Muscle of arm (tissue), 12 donors: ENCODE results near the gene GLIS2. TPM values are rescaled to one million over a fixed set of nuclear protein-coding genes. Genes with fewer than 3 reads are reported as not detected.

Experiments
- DNase-seq: peaks from one replicate; pipeline ENCODE4 v3.0.0-alpha.2; 2013
- polyA plus RNA-seq, 12 donors: library from polyadenylated mRNA; unstranded; fragments of 120-200 nt; gene quantifications; one replicate each; pipeline ENCODE4 v1.2.1, GENCODE V29; 2013; ENCODE audit not compliant: insufficient read length in 12 of 12

The GLIS2 gene
- polyA plus RNA-seq, 12 donors = 13.6 to 35.0 (median 19.8) TPM; not detected in 1

DNA sequence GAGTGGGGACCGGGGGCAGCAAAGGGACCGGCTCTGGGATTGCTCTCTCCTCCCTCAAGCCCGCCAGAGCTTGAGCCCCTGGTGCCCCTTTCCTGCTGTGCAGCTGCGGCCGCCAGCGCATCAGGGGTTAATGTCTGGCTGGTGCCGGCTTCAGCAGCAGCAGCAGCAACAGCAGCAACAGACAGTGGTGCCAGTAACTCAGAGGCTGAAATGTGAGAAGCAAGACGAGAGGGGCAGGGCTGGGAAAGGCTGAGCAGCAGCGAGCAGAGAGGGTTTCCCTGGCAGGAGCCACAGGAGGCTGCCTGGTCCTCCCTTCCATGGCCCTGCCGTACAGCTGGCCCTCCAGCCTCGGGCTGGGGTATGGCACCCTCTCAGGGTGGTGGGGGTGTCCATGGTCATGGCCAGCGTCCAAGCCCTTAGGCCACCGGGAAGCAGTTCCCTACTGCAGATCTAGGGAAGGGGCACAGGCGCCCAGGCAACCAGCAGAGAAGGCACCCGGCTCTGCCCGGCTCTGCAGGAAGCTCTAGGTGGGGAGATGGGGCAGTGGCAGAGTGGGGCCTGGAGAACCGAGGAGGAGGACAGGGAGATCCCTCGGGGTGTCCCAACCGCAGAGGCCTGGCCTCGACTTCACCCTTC, 21.9 kb upstream of the GLIS2 start:
- peak; percentile 83 for DNase-seq

GRCh38 chr16:4295581-4295980, 20.3 kb upstream of the GLIS2 start:
- no peak for DNase-seq

DNA sequence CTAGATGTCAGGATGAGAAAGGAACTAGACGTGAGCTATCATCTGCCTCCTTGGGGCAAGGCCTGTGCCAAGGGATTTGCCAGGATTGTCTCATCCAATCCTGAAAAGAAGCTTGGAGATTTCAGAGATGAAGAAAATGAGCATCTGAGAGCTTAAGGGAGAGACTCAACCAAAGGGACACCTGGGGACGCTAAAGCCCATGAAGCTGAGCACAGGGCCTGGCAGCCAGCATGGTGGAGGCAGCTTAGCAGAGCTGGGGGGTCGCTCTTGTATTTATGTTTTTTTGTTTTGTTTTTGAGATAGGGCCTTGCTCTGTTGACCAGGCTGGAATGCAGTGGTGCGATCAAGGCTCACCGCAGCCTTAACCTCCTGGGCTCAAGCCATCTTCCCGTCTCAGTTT, 18.4 kb upstream of the GLIS2 start:
- DNase-seq = no peak

- DNase-seq = no peak
Observed at GRCh38 chr16:4298761-4299522, 16.9 kb upstream of the GLIS2 start.

DNA sequence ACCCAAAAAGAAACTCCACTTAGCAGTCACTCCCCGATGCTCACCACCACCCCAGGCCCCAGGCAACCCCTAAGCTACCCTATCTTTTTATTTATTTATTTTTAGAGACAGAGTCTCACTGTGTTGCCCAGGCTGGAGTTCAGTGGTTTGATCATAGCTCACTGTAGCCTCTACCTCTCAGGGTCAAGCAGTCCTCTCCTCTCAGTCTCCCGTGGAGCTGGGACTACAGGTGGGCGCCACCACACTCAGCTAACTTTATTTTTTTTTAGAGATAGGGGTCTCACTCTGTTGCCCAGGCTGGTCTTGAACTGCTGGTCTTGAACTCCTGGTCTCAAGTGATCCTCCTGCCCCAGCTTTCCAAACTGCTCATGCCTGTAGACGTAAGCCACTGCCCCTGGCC, 14.7 kb upstream of the GLIS2 start:
- DNase-seq = no peak

DNA sequence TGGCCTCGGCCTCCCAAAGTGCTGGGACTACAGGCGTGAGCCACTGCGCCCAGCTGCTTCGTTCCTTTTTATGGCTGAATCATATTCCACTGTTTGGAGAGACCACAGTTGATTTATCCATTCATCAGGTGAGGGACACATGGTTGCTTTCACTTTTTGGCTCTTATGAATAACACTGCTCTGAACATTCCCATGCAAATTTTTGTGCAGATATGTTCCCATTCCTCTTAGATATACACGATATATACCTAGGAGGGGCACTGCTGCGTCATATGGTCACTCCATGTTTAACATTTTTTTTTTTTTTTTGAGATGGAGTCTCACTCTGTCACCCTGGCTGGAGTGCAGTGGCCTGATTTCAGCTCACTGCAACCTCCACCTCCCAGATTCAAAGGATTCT, 13.9 kb upstream of the GLIS2 start:
- DNase-seq = no peak

DNA sequence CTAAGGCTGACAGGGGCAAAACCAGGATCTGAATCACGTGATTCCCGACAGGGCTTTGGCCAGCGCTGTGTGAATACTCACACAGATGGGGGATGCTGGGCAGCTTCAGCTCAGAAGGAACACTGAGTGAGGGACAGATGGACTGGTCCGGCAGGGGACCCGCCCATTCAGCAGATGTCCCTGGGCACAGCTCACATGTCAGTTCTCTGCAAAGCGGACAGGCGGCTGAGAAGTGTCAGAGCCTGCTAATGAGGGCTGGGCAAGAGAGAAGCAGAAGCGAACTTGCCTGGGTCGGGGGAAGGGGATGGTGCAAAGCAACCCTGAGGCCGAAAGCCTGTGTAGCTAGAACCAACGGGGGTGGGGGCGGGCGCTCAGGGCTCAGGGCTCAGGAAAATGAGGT, 11.9 kb upstream of the GLIS2 start:
- DNase-seq = no peak

DNA sequence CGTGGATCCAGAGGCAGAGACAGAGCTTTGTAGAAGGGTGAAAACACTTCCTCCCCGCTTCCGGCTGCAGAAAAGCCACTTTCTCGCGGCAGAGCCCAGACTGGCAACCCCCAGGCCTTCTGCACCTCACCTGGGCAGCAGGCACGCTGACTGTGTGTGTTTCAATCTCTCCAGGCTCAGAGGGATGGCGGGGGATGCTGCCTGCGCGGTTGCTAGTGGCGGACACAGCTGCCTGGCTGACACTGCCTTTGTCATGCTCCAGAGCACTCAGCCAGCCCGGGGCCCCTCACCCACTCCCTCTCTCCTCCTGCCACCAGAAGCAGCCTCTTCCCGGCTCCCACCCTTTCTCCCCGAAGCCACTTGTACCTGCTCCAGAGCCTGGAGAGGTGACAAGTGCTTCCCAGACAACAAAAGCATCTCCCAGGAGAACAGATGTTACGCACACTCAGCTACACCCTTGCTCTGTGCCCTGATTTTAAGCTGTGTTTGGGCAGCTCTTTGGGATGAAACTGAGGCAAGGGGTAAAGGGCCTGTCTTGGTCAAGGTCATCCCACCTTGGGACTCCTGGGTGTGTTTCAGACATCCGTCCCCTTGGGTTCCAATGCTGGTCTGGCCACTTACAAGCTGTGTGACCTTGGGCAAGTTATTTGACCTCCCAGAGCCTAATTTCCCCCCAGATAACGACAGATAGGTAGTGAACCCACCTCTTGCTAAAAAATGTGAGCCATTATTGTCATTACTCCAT, 9.2 kb upstream of the GLIS2 start:
- no peak for DNase-seq

- DNase-seq = peak; percentile 86
Observed at GRCh38 chr16:4307215-4308037, 8.4 kb upstream of the GLIS2 start.

DNA sequence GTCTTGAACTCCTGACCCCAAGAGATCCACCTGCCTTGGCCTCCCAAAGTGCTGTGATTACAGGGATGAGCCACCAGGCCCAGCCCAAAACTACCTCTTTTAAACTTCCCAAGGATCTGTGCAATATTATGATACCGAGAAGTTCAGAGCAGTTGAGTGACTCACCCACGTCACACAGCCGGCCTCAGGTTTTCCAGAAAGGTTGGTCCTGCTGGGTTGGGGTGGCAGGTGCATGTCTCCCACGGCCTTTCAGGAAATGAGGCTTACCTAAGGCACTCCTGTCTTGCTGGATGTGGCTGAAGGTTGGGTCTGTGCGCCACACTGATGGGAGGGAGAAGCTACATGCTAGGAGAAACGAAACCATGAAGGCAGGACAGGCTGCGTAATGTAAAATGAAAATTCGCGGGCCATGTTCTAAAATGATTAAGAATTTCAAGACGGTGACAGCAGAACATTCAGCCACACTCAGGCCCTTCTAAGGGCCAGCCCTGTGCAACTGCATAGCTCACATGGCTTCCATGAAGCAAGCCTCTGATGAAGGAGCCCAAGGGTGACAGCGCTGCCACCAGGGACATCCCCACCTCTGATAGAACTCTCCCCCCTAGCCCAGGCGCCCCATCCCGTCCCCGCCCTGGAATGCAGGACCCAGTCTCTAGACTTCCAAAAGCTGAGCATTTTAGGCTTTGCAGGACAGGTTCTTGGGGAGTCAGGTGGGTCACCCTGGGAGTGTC, 6.6 kb upstream of the GLIS2 start:
- DNase-seq = no peak

GRCh38 chr16:4309833-4310266, 6.0 kb upstream of the GLIS2 start:
- DNase-seq = no peak

- DNase-seq = no peak
Observed at GRCh38 chr16:4313563-4314531, 2.0 kb upstream of the GLIS2 start.

GRCh38 chr16:4314532-4315185, 1.2 kb upstream of the GLIS2 start:
- no peak for DNase-seq

DNA sequence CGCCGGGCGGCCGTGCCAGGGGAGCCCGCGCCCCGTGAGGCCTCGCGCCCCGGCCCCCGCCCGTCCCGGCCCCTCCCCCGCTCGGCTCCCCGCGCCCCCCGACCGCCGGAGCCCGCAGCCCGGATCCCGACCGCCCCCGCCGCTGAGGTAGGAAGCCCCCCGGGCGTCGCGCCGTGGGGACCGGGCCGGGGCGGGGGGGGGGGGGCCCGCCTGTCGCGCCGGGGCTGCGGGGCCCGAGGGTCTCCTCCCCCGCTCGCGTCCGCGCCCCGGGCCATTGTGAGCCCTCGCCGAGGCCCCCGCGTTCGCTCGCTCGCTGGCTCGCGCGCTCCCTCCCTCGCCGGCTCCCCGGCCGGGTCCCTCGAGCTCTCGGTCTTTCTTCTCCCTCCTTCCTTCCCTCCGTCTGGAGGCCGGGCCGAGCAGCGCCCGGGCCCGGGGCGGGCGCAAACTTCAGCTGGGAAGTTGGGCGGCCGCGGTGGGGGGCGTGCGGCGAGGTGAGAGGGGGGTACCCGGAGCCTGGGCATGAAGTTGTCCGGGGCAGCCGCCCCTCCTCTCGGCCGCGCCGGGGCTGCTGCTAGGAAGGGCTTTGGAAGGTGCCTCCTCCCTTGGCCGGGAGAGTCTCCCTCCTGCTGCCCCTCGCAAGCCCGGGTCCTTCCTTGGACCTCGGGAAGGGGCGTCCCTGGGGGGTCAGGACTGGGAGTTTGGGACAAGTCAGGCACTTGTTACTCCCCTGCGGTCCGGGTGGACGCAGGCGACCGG, 419 bp downstream of the GLIS2 start:
- DNase-seq = no peak

DNA sequence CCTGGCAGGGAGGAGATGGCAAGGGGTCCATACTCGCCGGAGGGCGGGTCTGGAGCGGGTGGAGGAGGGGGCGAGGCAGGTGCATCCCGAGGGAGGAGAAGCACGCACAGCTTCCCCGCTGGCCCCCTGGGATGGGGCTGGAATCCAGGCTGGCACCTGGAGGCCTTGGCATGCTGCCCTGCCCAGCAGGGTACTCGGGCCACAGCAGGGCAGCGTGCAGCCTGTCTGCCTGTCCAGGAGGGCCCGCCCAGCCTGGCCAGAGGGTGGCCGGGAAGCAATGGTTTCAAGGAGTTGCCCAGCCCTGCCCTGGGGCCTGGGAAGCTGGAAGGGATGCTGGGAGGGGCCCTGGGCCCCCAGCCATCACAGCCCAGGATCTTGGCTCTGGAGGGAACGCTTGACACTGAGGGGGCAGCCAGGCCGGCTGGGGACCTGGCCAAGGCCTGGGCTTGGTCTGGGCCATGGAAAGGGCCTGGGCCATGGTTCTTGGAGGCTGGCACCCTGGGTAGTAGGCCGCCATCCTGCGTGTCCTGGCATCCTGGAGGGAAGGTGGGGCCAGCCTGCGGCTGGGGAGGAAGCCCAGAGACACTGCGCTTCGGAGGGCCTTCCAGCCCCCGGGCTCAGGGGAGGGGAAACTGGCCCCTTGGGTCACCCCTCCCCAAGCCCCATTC, 1.1 kb downstream of the GLIS2 start:
- no peak for DNase-seq

DNA sequence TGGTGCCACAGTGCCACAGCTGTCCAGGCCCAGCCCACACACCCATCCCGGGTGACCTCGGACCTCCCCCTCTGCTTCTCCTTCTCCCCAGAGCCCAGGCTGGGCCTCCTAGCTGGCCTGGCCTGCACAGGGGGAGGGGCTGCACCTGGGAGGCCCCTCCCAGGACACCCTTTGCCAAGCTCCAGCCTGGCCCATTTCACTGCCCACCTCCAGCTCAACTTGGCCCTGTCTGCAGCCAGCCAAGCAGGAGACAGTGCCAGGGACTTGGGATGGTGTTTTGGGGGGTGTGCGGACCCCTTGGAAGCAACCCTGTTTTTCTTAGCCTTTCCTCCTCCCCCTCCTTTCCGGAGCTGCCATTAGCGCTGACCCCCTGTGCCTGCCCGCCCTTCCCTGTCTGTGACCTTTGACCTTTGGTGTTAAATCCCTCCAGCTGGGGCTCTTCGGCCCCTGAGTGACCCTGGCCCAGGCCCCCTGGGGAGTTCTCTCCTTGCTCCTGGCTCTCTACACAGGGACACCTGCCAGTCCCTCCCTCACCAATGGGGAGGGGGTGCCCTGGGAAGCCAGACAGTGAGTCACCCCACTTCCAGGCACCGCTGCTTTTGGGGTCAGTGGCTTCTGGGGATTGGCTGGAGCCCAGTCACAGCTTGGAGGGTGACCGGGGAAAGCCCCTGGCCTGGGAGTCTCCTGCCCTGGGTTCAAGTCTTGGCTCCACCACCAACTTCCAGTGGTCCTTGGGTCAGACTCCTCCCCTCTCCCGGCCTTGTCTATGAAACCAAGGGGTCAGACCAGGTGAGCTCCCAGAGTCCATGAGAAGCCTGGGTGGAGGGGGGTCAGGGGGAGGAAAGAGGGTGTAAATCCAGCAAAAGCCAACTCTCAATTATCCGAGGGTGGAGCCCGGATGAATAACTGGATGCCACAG, 1.9 kb downstream of the GLIS2 start:
- no peak for DNase-seq

DNA sequence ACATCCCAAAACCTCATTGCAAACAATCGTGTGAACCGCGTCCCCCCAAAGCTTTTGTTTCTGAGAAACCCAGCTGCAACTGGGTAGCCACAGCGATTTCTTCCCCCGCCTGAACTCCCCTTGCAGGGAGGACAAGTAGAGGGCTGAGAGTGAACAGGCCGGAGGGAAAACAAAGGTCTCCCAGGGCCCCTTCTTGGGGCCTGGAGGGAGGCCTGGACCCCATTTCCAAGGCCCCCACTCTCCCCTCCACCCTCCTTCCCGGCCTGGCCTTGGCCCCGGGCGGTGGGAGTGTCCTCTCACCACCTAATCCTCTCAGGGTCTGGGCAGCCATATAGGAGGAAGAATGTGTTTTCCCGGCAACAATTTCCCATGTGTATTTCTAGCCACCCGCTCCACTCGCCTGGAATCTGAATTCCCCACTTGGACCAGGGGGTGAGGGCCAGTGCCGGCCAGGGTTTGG, 2.6 kb downstream of the GLIS2 start:
- DNase-seq = no peak
